ENCODE measurements around the gene KRTAP12-3.
"Not testable (repeated sequence)": the region's sequence is repeated elsewhere in the genome, so short reads cannot be mapped to it uniquely, and the experiment has no call there.

- not testable (repeated sequence) for TF ChIP-seq CTCF (IDR thresholded peaks at IDR 0.05; ENCODE audit: insufficient read depth, low read length); REST (IDR thresholded peaks at IDR 0.05; ENCODE audit: insufficient replicate concordance, low read depth); POLR2AphosphoS5 (IDR thresholded peaks at IDR 0.05; ENCODE audit: low read depth); GABPA (IDR thresholded peaks at IDR 0.05; ENCODE audit: low read depth); SPI1 (IDR thresholded peaks at IDR 0.05; ENCODE audit: borderline replicate concordance, low read depth)
Observed at GRCh38 chr21:44637851-44638348, 19.8 kb upstream of the KRTAP12-3 start.

Measured in HL-60 (cell line).